Panc1 (cell line): Measurements from ENCODE around the gene PLEKHG2. TPM values are rescaled to one million over a fixed set of nuclear protein-coding genes. Genes with fewer than 3 reads are reported as not detected.

Experiments
- ATAC-seq: fragments of 200-7000 bp; cut with Tn5 transposase; 2 replicates; pipeline ENCODE4 v1.9.1; 2020; ENCODE audit warnings: mild to moderate bottlenecking, moderate library complexity
- BruUV-seq: library from RNA; stranded (reverse); fragments of 400-500 nt; replicated peaks from 2 replicates; lab custom pipeline; 2021; lab: Mats Ljungman, UMichigan
- CTCF ChIA-PET: fragments of 300-600 bp; sonication (Branson Sonifier 250); formaldehyde crosslinking; loops from one replicate; lab custom pipeline; 2022; ENCODE audit warnings: antibody characterized with exemption; lab: Charles Lee
- POLR2A ChIA-PET: fragments of 300-600 bp; sonication (Branson Sonifier 250); formaldehyde crosslinking; loops from one replicate; lab custom pipeline; 2022; ENCODE audit warnings: antibody characterized with exemption; lab: Charles Lee
- DNase-seq: peaks from one replicate; pipeline ENCODE4 v3.0.0-alpha.2; 2010; ENCODE audit warnings: low read depth, low spot score
- H3K27ac ChIP-seq: 2 replicates; pipeline ENCODE4 v1.5.1; 2011; ENCODE audit warnings: mild to moderate bottlenecking, low read length, inconsistent platforms
- H3K27me3 ChIP-seq: fragments of 200-500 bp; sonication (Bioruptor generic); 2 replicates; pipeline ENCODE4 v1.6.0; 2014; ENCODE audit warnings: low read length, inconsistent platforms; ENCODE audit not compliant: control insufficient read depth, insufficient read depth
- H3K36me3 ChIP-seq: fragments of 200-500 bp; sonication (Bioruptor generic); 2 replicates; pipeline ENCODE4 v1.5.1; 2014; ENCODE audit warnings: inconsistent platforms, mild to moderate bottlenecking, low read length, moderate library complexity; ENCODE audit not compliant: control insufficient read depth, insufficient read depth
- H3K4me1 ChIP-seq: 2 replicates; pipeline ENCODE4 v1.5.1; 2011; ENCODE audit warnings: inconsistent platforms, mild to moderate bottlenecking, low read length, moderate library complexity; ENCODE audit not compliant: control insufficient read depth, insufficient read depth
- H3K4me3 ChIP-seq, 2 experiments: 2 replicates each; pipeline ENCODE4 v1.5.1; 2011 to 2012; ENCODE audit warnings: low read depth in 2 of 2, low read length in 2 of 2, mild to moderate bottlenecking in 2 of 2, inconsistent platforms in 1 of 2, moderate library complexity in 1 of 2
- H3K9me3 ChIP-seq: fragments of 200-500 bp; sonication (Bioruptor generic); 2 replicates; pipeline ENCODE4 v1.5.1; 2014; ENCODE audit warnings: low read depth, mild to moderate bottlenecking, inconsistent platforms, low read length, moderate library complexity; ENCODE audit not compliant: control insufficient read depth, insufficient read depth
- CTCF ChIP-seq: fragments of 450-650 bp; IDR thresholded peaks from 2 replicates; pipeline ENCODE4 v1.5.1; 2017; ENCODE audit warnings: mild to moderate bottlenecking
- POLR2AphosphoS5 ChIP-seq: IDR thresholded peaks from 2 replicates; pipeline ENCODE4 v1.6.1; 2012; ENCODE audit warnings: mild to moderate bottlenecking, low read depth, low read length, moderate library complexity
- REST ChIP-seq, 2 experiments: IDR thresholded peaks; 2 replicates each; pipeline ENCODE4 v1.6.1; 2011 to 2012; ENCODE audit warnings: low read depth in 2 of 2, control low read depth in 1 of 2, low read length in 1 of 2, mild to moderate bottlenecking in 1 of 2, moderate library complexity in 1 of 2; ENCODE audit not compliant: insufficient read depth in 1 of 2
- SIN3A ChIP-seq: IDR thresholded peaks from 2 replicates; pipeline ENCODE4 v1.6.1; 2012; ENCODE audit warnings: low read depth, mild to moderate bottlenecking, low read length, moderate library complexity, borderline replicate concordance; ENCODE audit not compliant: insufficient read depth
- TCF7L2 ChIP-seq: IDR thresholded peaks from 2 replicates; pipeline ENCODE4 v1.6.1; 2011; ENCODE audit warnings: mild to moderate bottlenecking, low read depth, low read length, inconsistent platforms
- in situ Hi-C: cut with HindIII; loops from 2 replicates; pipeline ENCODE4 v1.10.0; 2016; ENCODE audit warnings: low sequenced_read_pairs, low pct_unique_long_range_greater_than_20kb
- intact Hi-C: fragments of 100-400 bp; cut with micrococcal nuclease; formaldehyde crosslinking; loops from one replicate; pipeline ENCODE4 v1.10.0; 2022; ENCODE audit not compliant: unreplicated experiment
- total RNA-seq: library from RNA; stranded (reverse); gene quantifications from one replicate; pipeline ENCODE4 v1.2.1, GENCODE V29; 2021; ENCODE audit not compliant: unreplicated experiment

The PLEKHG2 gene
- total RNA-seq, 1 experiment from 2014 or later: 1,988 TPM

GRCh38 chr19:39428283-39429112 lies 16.0 kb downstream of the PLEKHG2 start:
- POLR2A ChIA-PET: interaction anchor here (0.6 to 5.3 kb wide), 25 partner anchors 7 to 405 kb away, joined by 3 to 230 read pairs (median 5); partner anchors contain the start of genes DYRK1B, EID2, EID2B and MED29
- peak; percentile 92 for DNase-seq
- no peak for TF ChIP-seq SIN3A
- no peak for TF ChIP-seq CTCF
- TF ChIP-seq POLR2AphosphoS5: no peak
- no peaks in the 10 kb centered on the region for H3K27me3 ChIP-seq
- CTCF ChIA-PET: interaction anchor here (0.5 to 7.9 kb wide), 22 partner anchors 10 to 477 kb away, joined by 3 to 147 read pairs (median 5); partner anchors contain the start of genes DLL3, DYRK1B, EID2B and FBL
- in situ Hi-C loops: loop anchor here (5.0 kb wide), 2 partner anchors 36 to 74 kb away; partner anchors contain the start of genes MED29 and PAF1
- H3K36me3 ChIP-seq: peaks cover 24% of the 10 kb centered on the region
- H3K4me3 ChIP-seq: peak overlapping the region; percentile 0 to 17; a peak in 3 of 4 replicates
- ATAC-seq: peak; percentile 70
- peaks cover 75% of the 10 kb centered on the region for H3K4me1 ChIP-seq
- BruUV-seq: no TSS peak
- no peaks in the 10 kb centered on the region for H3K9me3 ChIP-seq
- intact Hi-C loops: loop anchor here (5.0 kb wide), 1 partner anchor 396 kb away; the partner anchor contains the start of gene FBXO27
- peak overlapping the region; percentile 86 for H3K27ac ChIP-seq

- ChIA-PET CTCF (interaction anchor here (0.5 to 7.9 kb wide), 12 partner anchors 9 to 682 kb away, joined by 3 to 147 read pairs (median 6); partner anchors contain the start of gene PLEKHG2), POLR2A (interaction anchor here (0.5 to 5.9 kb wide), 33 partner anchors 7 to 1032 kb away, joined by 3 to 524 read pairs (median 8); partner anchors contain the start of genes DYRK1B, EID2B, MED29 and PAF1)
- ATAC-seq (peak; percentile 67), DNase-seq (peak; percentile 100)
- Histone ChIP-seq H3K4me3 (peak overlapping the region; percentile 0 to 24; a peak in 3 of 4 replicates), H3K4me1 (peaks cover 85% of the 10 kb centered on the region), H3K9me3 (no peaks in the 10 kb centered on the region), H3K27ac (peak overlapping the region; percentile 86), H3K36me3 (peaks cover 27% of the 10 kb centered on the region), H3K27me3 (no peaks in the 10 kb centered on the region)
- in situ Hi-C loops (no loop called here), intact Hi-C loops (loop anchor here (1.0 kb wide), 1 partner anchor 19 kb away; the partner anchor contains the start of gene PLEKHG2)
- no TSS peak for BruUV-seq
- TF ChIP-seq REST (IDR thresholded peaks at IDR 0.05; ENCODE audit: insufficient read depth in 1 of 2, low read depth in 2 of 2, low read length in 1 of 2) (no peak), CTCF (no peak), TCF7L2 (no peak)
Measured at GRCh38 chr19:39430675-39431593, 18.5 kb downstream of the PLEKHG2 start.
